ENCODE results near the gene GPR153.

GPR153 gene

GRCh38 chr1:6269720-6270400, 9.0 kb upstream of the GPR153 start:
- WGBS, 2 experiments (ENCODE audit: insufficient coverage in 2 of 2) = 76 to 87% methylated on average over 12 to 16 of the region's 22 CpGs
- Histone ChIP-seq H3K4me3 (ENCODE audit: extremely low read depth, insufficient read depth, low read length, poor library complexity, severe bottlenecking) (no peak overlapping the region), H3K9me3 (ENCODE audit: control insufficient read depth, low read length) (no peaks in the 10 kb centered on the region), H3K36me3 (ENCODE audit: control insufficient read depth, insufficient read depth, low read length) (peaks cover 7% of the 10 kb centered on the region), H3K4me1 (ENCODE audit: control insufficient read depth, insufficient read depth, low read length, poor library complexity, severe bottlenecking) (peaks cover 31% of the 10 kb centered on the region), H3K27ac (ENCODE audit: low read depth, low read length, severe bottlenecking) (no peak overlapping the region)

- Histone ChIP-seq H3K4me1 (ENCODE audit: control insufficient read depth, insufficient read depth, low read length, poor library complexity, severe bottlenecking) (peaks cover 31% of the 10 kb centered on the region), H3K27ac (ENCODE audit: low read depth, low read length, severe bottlenecking) (peak overlapping the region; percentile 29), H3K9me3 (ENCODE audit: control insufficient read depth, low read length) (no peaks in the 10 kb centered on the region), H3K4me3 (ENCODE audit: extremely low read depth, insufficient read depth, low read length, poor library complexity, severe bottlenecking) (no peak overlapping the region), H3K36me3 (ENCODE audit: control insufficient read depth, insufficient read depth, low read length) (peaks cover 7% of the 10 kb centered on the region)
- 94 to 97% methylated on average over 9 to 14 of the region's 14 CpGs for WGBS, 2 experiments (ENCODE audit: insufficient coverage in 2 of 2)
Observed at GRCh38 chr1:6269296-6269695, 8.4 kb upstream of the GPR153 start.

GRCh38 chr1:6268415-6268814, 7.5 kb upstream of the GPR153 start:
- Histone ChIP-seq H3K36me3 (ENCODE audit: control insufficient read depth, insufficient read depth, low read length) (peaks cover 7% of the 10 kb centered on the region), H3K9me3 (ENCODE audit: control insufficient read depth, low read length) (no peaks in the 10 kb centered on the region), H3K27ac (ENCODE audit: low read depth, low read length, severe bottlenecking) (no peak overlapping the region), H3K4me3 (ENCODE audit: extremely low read depth, insufficient read depth, low read length, poor library complexity, severe bottlenecking) (no peak overlapping the region), H3K4me1 (ENCODE audit: control insufficient read depth, insufficient read depth, low read length, poor library complexity, severe bottlenecking) (peaks cover 22% of the 10 kb centered on the region)
- 84 to 86% methylated on average over 21 of the region's 21 CpGs for WGBS, 2 experiments (ENCODE audit: insufficient coverage in 2 of 2)

GRCh38 chr1:6267686-6268322, 6.9 kb upstream of the GPR153 start:
- no peaks in the 10 kb centered on the region for H3K9me3 ChIP-seq (ENCODE audit: control insufficient read depth, low read length)
- peaks cover 16% of the 10 kb centered on the region for H3K4me1 ChIP-seq (ENCODE audit: control insufficient read depth, insufficient read depth, low read length, poor library complexity, severe bottlenecking)
- H3K27ac ChIP-seq (ENCODE audit: low read depth, low read length, severe bottlenecking) = no peak overlapping the region
- no peak overlapping the region for H3K4me3 ChIP-seq (ENCODE audit: extremely low read depth, insufficient read depth, low read length, poor library complexity, severe bottlenecking)
- peaks cover 7% of the 10 kb centered on the region for H3K36me3 ChIP-seq (ENCODE audit: control insufficient read depth, insufficient read depth, low read length)
- 95% methylated on average over 7 to 8 of the region's 12 CpGs for WGBS, 2 experiments (ENCODE audit: insufficient coverage in 2 of 2)

- 87 to 93% methylated on average over 7 to 11 of the region's 11 CpGs for WGBS, 2 experiments (ENCODE audit: insufficient coverage in 2 of 2)
- peaks cover 9% of the 10 kb centered on the region for H3K4me1 ChIP-seq (ENCODE audit: control insufficient read depth, insufficient read depth, low read length, poor library complexity, severe bottlenecking)
- H3K9me3 ChIP-seq (ENCODE audit: control insufficient read depth, low read length) = no peaks in the 10 kb centered on the region
- H3K4me3 ChIP-seq (ENCODE audit: extremely low read depth, insufficient read depth, low read length, poor library complexity, severe bottlenecking) = no peak overlapping the region
- H3K36me3 ChIP-seq (ENCODE audit: control insufficient read depth, insufficient read depth, low read length) = peaks cover 7% of the 10 kb centered on the region
- no peak overlapping the region for H3K27ac ChIP-seq (ENCODE audit: low read depth, low read length, severe bottlenecking)
Observed at GRCh38 chr1:6266641-6267040, 5.7 kb upstream of the GPR153 start.

GRCh38 chr1:6265151-6265550, 4.3 kb upstream of the GPR153 start:
- WGBS, 2 experiments (ENCODE audit: insufficient coverage in 2 of 2) = 88 to 93% methylated on average over 14 to 15 of the region's 15 CpGs
- H3K27ac ChIP-seq (ENCODE audit: low read depth, low read length, severe bottlenecking) = no peak overlapping the region
- no peak overlapping the region for H3K4me3 ChIP-seq (ENCODE audit: extremely low read depth, insufficient read depth, low read length, poor library complexity, severe bottlenecking)
- peaks cover 6% of the 10 kb centered on the region for H3K4me1 ChIP-seq (ENCODE audit: control insufficient read depth, insufficient read depth, low read length, poor library complexity, severe bottlenecking)
- peaks cover 7% of the 10 kb centered on the region for H3K36me3 ChIP-seq (ENCODE audit: control insufficient read depth, insufficient read depth, low read length)
- H3K9me3 ChIP-seq (ENCODE audit: control insufficient read depth, low read length) = no peaks in the 10 kb centered on the region

GRCh38 chr1:6263716-6264115, 2.8 kb upstream of the GPR153 start:
- WGBS, 2 experiments (ENCODE audit: insufficient coverage in 2 of 2) = 90 to 96% methylated on average over 4 to 7 of the region's 7 CpGs

GRCh38 chr1:6262555-6263420, 1.9 kb upstream of the GPR153 start:
- Histone ChIP-seq H3K4me3 (ENCODE audit: extremely low read depth, insufficient read depth, low read length, poor library complexity, severe bottlenecking) (no peak overlapping the region), H3K9me3 (ENCODE audit: control insufficient read depth, low read length) (no peaks in the 10 kb centered on the region), H3K4me1 (ENCODE audit: control insufficient read depth, insufficient read depth, low read length, poor library complexity, severe bottlenecking) (peaks cover 2% of the 10 kb centered on the region), H3K27ac (ENCODE audit: low read depth, low read length, severe bottlenecking) (no peak overlapping the region), H3K36me3 (ENCODE audit: control insufficient read depth, insufficient read depth, low read length) (peaks cover 7% of the 10 kb centered on the region)
- 91 to 92% methylated on average over 20 to 25 of the region's 25 CpGs for WGBS, 2 experiments (ENCODE audit: insufficient coverage in 2 of 2)

More at GRCh38 chr1:6263716-6264115, 2.8 kb upstream of the GPR153 start:
- no peak overlapping the region for H3K27ac ChIP-seq (ENCODE audit: low read depth, low read length, severe bottlenecking)
- no peaks in the 10 kb centered on the region for H3K9me3 ChIP-seq (ENCODE audit: control insufficient read depth, low read length)
- peaks cover 3% of the 10 kb centered on the region for H3K4me1 ChIP-seq (ENCODE audit: control insufficient read depth, insufficient read depth, low read length, poor library complexity, severe bottlenecking)
- H3K36me3 ChIP-seq (ENCODE audit: control insufficient read depth, insufficient read depth, low read length) = peaks cover 7% of the 10 kb centered on the region
- H3K4me3 ChIP-seq (ENCODE audit: extremely low read depth, insufficient read depth, low read length, poor library complexity, severe bottlenecking) = no peak overlapping the region

- Histone ChIP-seq H3K9me3 (ENCODE audit: control insufficient read depth, low read length) (no peaks in the 10 kb centered on the region), H3K4me1 (ENCODE audit: control insufficient read depth, insufficient read depth, low read length, poor library complexity, severe bottlenecking) (no peaks in the 10 kb centered on the region), H3K36me3 (ENCODE audit: control insufficient read depth, insufficient read depth, low read length) (peaks cover 4% of the 10 kb centered on the region), H3K27ac (ENCODE audit: low read depth, low read length, severe bottlenecking) (no peak overlapping the region), H3K4me3 (ENCODE audit: extremely low read depth, insufficient read depth, low read length, poor library complexity, severe bottlenecking) (peak overlapping the region; percentile 41)
- WGBS, 2 experiments (ENCODE audit: insufficient coverage in 2 of 2) = 13 to 16% methylated on average over 9 to 13 of the region's 15 CpGs
Observed at GRCh38 chr1:6261615-6261995, 707 bp upstream of the GPR153 start.

GRCh38 chr1:6260433-6260934, 414 bp downstream of the GPR153 start:
- Histone ChIP-seq H3K4me1 (ENCODE audit: control insufficient read depth, insufficient read depth, low read length, poor library complexity, severe bottlenecking) (no peaks in the 10 kb centered on the region), H3K4me3 (ENCODE audit: extremely low read depth, insufficient read depth, low read length, poor library complexity, severe bottlenecking) (peak overlapping the region; percentile 51), H3K27ac (ENCODE audit: low read depth, low read length, severe bottlenecking) (no peak overlapping the region), H3K9me3 (ENCODE audit: control insufficient read depth, low read length) (no peaks in the 10 kb centered on the region), H3K36me3 (ENCODE audit: control insufficient read depth, insufficient read depth, low read length) (no peaks in the 10 kb centered on the region)
- WGBS, 2 experiments (ENCODE audit: insufficient coverage in 2 of 2) = 1% methylated on average over 47 to 58 of the region's 61 CpGs

Measured in mesodermal cell (in vitro differentiated cells).